GM12891 (cell line): ENCODE data around the gene AGPS.

ENCODE experiments used
- POLR2A ChIP-seq: IDR thresholded peaks from 2 replicates; pipeline ENCODE4 v1.6.1; 2011; ENCODE audit warnings: low read depth, low read length, control low read depth
- POLR2AphosphoS5 ChIP-seq: IDR thresholded peaks from 2 replicates; pipeline ENCODE4 v1.6.1; 2011; ENCODE audit warnings: low read depth, low read length, control low read depth
- SPI1 ChIP-seq: IDR thresholded peaks from 2 replicates; pipeline ENCODE4 v1.6.1; 2011; ENCODE audit warnings: low read depth, low read length, control low read depth

GRCh38 chr2:177478907-177479306 lies 86.3 kb downstream of the AGPS start:
- TF ChIP-seq POLR2A (no peak), POLR2AphosphoS5 (no peak), SPI1 (no peak)
